ENCODE data around the gene PCSK5. TPM values are rescaled to one million over a fixed set of nuclear protein-coding genes. Genes with fewer than 3 reads are reported as not detected.

The PCSK5 gene
- total and polyA plus RNA-seq, 4 donors, result 0.58 to 3.6 (median 0.82) TPM

- Histone ChIP-seq H3K27ac (ENCODE audit: low read depth in 1 of 2, low read length in 2 of 2) (no peak overlapping the region), H3K36me3 (ENCODE audit: control insufficient read depth in 4 of 4, insufficient read depth in 3 of 4, low read depth in 1 of 4, low read length in 3 of 4) (no peaks in the 10 kb centered on the region), H3K27me3 (ENCODE audit: control insufficient read depth in 4 of 4, insufficient read depth in 4 of 4, low read length in 3 of 4) (no peaks in the 10 kb centered on the region), H3K9me3 (ENCODE audit: control insufficient read depth in 4 of 4, low read length in 3 of 4) (no peaks in the 10 kb centered on the region), H3K4me1 (ENCODE audit: control insufficient read depth in 4 of 4, insufficient read depth in 4 of 4, low read length in 3 of 4) (no peaks in the 10 kb centered on the region), H3K4me3 (ENCODE audit: low read depth in 1 of 3, low read length in 3 of 3) (no peak overlapping the region), H3K9ac (ENCODE audit: low read depth in 1 of 2, low read length in 2 of 2) (no peak overlapping the region)
- no peak for TF ChIP-seq REST (IDR thresholded peaks at IDR 0.05)
- no peak for TF ChIP-seq ZBTB33 (IDR thresholded peaks at IDR 0.05)
- no peak for TF ChIP-seq SP1 (IDR thresholded peaks at IDR 0.05)
- no peak for TF ChIP-seq HNF4A (conservative IDR thresholded peaks at IDR 0.05)
- no peak for TF ChIP-seq YY1 (IDR thresholded peaks at IDR 0.05)
- TF ChIP-seq HNF4G (IDR thresholded peaks at IDR 0.05), result no peak
- no peak for TF ChIP-seq ATF3 (IDR thresholded peaks at IDR 0.05)
- TF ChIP-seq MAX (IDR thresholded peaks at IDR 0.05), result no peak
- no peak for TF ChIP-seq FOXA2 (IDR thresholded peaks at IDR 0.05)
- no peak for TF ChIP-seq TAF1 (conservative IDR thresholded peaks at IDR 0.05)
- no peak for TF ChIP-seq EGR1 (IDR thresholded peaks at IDR 0.05; ENCODE audit: low read depth in 2 of 2)
- no peak for TF ChIP-seq NR2F2 (IDR thresholded peaks at IDR 0.05)
- TF ChIP-seq CTCF (IDR thresholded peaks at IDR 0.05; ENCODE audit: low read depth, low read length, missing input control), result no peak
- no peak for TF ChIP-seq RAD21 (IDR thresholded peaks at IDR 0.05)
- TF ChIP-seq GABPA (IDR thresholded peaks at IDR 0.05 in 1 of 2, conservative IDR thresholded peaks at IDR 0.05 in 1 of 2), result no peak
- TF ChIP-seq FOXA1 (IDR thresholded peaks at IDR 0.05), result no peak
- no peak for TF ChIP-seq JUND (IDR thresholded peaks at IDR 0.05)
- no peak for DNase-seq (ENCODE audit: low spot score)
- 93% methylated on average over 10 of the region's 10 CpGs for WGBS
These were observed 200.4 kb downstream of the PCSK5 start for GRCh38 chr9:76090909-76091308.

GRCh38 chr9:76092572-76092971 is 202.1 kb downstream of the PCSK5 start:
- no peak overlapping the region for H3K27ac ChIP-seq (ENCODE audit: low read depth in 1 of 2, low read length in 2 of 2)
- no peak overlapping the region for H3K9ac ChIP-seq (ENCODE audit: low read depth in 1 of 2, low read length in 2 of 2)
- H3K9me3 ChIP-seq (ENCODE audit: control insufficient read depth in 4 of 4, low read length in 3 of 4), result no peaks in the 10 kb centered on the region
- H3K4me1 ChIP-seq (ENCODE audit: control insufficient read depth in 4 of 4, insufficient read depth in 4 of 4, low read length in 3 of 4), result peaks cover 0 to 1% (median under 1%) of the 10 kb centered on the region in 4 donors
- no peaks in the 10 kb centered on the region for H3K27me3 ChIP-seq (ENCODE audit: control insufficient read depth in 4 of 4, insufficient read depth in 4 of 4, low read length in 3 of 4)
- 77% methylated on average over 4 of the region's 4 CpGs for WGBS
- H3K4me3 ChIP-seq (ENCODE audit: low read depth in 1 of 3, low read length in 3 of 3), result no peak overlapping the region
- no peaks in the 10 kb centered on the region for H3K36me3 ChIP-seq (ENCODE audit: control insufficient read depth in 4 of 4, insufficient read depth in 3 of 4, low read depth in 1 of 4, low read length in 3 of 4)
- no peak for DNase-seq (ENCODE audit: low spot score)
- TF ChIP-seq JUND (IDR thresholded peaks at IDR 0.05), result no peak
- TF ChIP-seq REST (IDR thresholded peaks at IDR 0.05), result no peak
- TF ChIP-seq TAF1 (conservative IDR thresholded peaks at IDR 0.05), result no peak
- no peak for TF ChIP-seq HNF4A (conservative IDR thresholded peaks at IDR 0.05)
- TF ChIP-seq ATF3 (IDR thresholded peaks at IDR 0.05), result no peak
- no peak for TF ChIP-seq NR2F2 (IDR thresholded peaks at IDR 0.05)
- TF ChIP-seq YY1 (IDR thresholded peaks at IDR 0.05), result no peak
- no peak for TF ChIP-seq EGR1 (IDR thresholded peaks at IDR 0.05; ENCODE audit: low read depth in 2 of 2)
- TF ChIP-seq ZBTB33 (IDR thresholded peaks at IDR 0.05), result no peak
- no peak for TF ChIP-seq RAD21 (IDR thresholded peaks at IDR 0.05)
- TF ChIP-seq FOXA1 (IDR thresholded peaks at IDR 0.05), result no peak
- TF ChIP-seq MAX (IDR thresholded peaks at IDR 0.05), result no peak
- TF ChIP-seq HNF4G (IDR thresholded peaks at IDR 0.05), result no peak
